Breast epithelium (tissue), 4 donors: Measurements from ENCODE around the gene RNF25. TPM values are rescaled to one million over a fixed set of nuclear protein-coding genes. Genes with fewer than 3 reads are reported as not detected.
"Not testable (repeated sequence)": the region's sequence is repeated elsewhere in the genome, so short reads cannot be mapped to it uniquely, and the experiment has no call there.

ENCODE experiments used
- DNase-seq, 2 donors: peaks; one replicate each; pipeline ENCODE4 v3.0.0-alpha.2; 2019; ENCODE audit warnings: low spot score in 2 of 2
- H3K27ac ChIP-seq, 2 donors: fragments of 200-600 bp; sonication (generic) in 1 of 2; one replicate each; pipeline ENCODE4 v1.5.1; 2016 to 2019; ENCODE audit warnings: mild to moderate bottlenecking in 1 of 2
- H3K27me3 ChIP-seq, 2 donors: fragments of 200-600 bp; sonication (generic) in 1 of 2; one replicate each; pipeline versions ENCODE4 v1.5.1 to v1.6.0; 2017 to 2019; ENCODE audit warnings: control low read depth in 1 of 2, mild to moderate bottlenecking in 1 of 2
- H3K36me3 ChIP-seq: fragments of 200-600 bp; one replicate; pipeline ENCODE4 v1.5.1; 2019
- H3K4me1 ChIP-seq, 2 donors: fragments of 200-600 bp; sonication (generic); one replicate each; pipeline ENCODE4 v1.5.1; 2016 to 2019; ENCODE audit warnings: control low read depth in 1 of 2
- H3K4me3 ChIP-seq, 3 donors: fragments of 200-600 bp; sonication (generic); 1 replicate in 2 of 3; 2 replicates in 1 of 3; pipeline ENCODE4 v1.5.1; 2016 to 2019; ENCODE audit warnings: mild to moderate bottlenecking in 3 of 3, moderate library complexity in 2 of 3
- H3K9me3 ChIP-seq, 2 donors: fragments of 200-600 bp; sonication (generic) in 1 of 2; one replicate each; pipeline ENCODE4 v1.5.1; 2016 to 2019; ENCODE audit warnings: control low read depth in 1 of 2
- CTCF ChIP-seq, 3 donors: fragments of 450-650 bp; IDR thresholded peaks; one replicate each; pipeline ENCODE4 v1.5.1; 2016 to 2017; ENCODE audit warnings: antibody characterized with exemption in 3 of 3, mild to moderate bottlenecking in 3 of 3, moderate library complexity in 3 of 3
- POLR2A ChIP-seq: fragments of 450-650 bp; IDR thresholded peaks from one replicate; pipeline ENCODE4 v1.6.1; 2016; ENCODE audit warnings: antibody characterized with exemption, mild to moderate bottlenecking, moderate library complexity
- POLR2AphosphoS5 ChIP-seq, 3 donors: sonication (generic); formaldehyde crosslinking; IDR thresholded peaks; one replicate each; pipeline ENCODE4 v1.6.1; 2017; ENCODE audit warnings: antibody characterized with exemption in 3 of 3
- intact Hi-C: fragments of 100-400 bp; cut with DNase I; formaldehyde crosslinking; loops from one replicate; pipeline ENCODE4 v1.15.1; 2023; ENCODE audit warnings: low total_unique reads
- total RNA-seq, 3 donors: library from RNA; depleted of rRNA; stranded (reverse); fragments of >200 nt; gene quantifications; one replicate each; pipeline ENCODE4 v1.1.0, GENCODE V29; 2016

RNF25 gene
- total RNA-seq, 3 donors from 2014 or later = 22.7 to 25.9 (median 23.0) TPM

GRCh38 chr2:218701806-218702205, 30.0 kb upstream of the RNF25 start:
- no peaks in the 10 kb centered on the region for H3K36me3 ChIP-seq
- TF ChIP-seq POLR2A = no peak
- TF ChIP-seq CTCF (IDR thresholded peaks at IDR 0.05) = no peak
- no peak for TF ChIP-seq POLR2AphosphoS5 (IDR thresholded peaks at IDR 0.05)

GRCh38 chr2:218698885-218699284, 27.1 kb upstream of the RNF25 start:
- Histone ChIP-seq H3K36me3 (no peaks in the 10 kb centered on the region), H3K9me3 (no peaks in the 10 kb centered on the region), H3K27me3 (no peaks in the 10 kb centered on the region), H3K4me3 (no peak overlapping the region), H3K4me1 (no peaks in the 10 kb centered on the region), H3K27ac (no peak overlapping the region)
- intact Hi-C loops = no loop called here
- TF ChIP-seq CTCF (IDR thresholded peaks at IDR 0.05) = no peak
- no peak for TF ChIP-seq POLR2AphosphoS5 (IDR thresholded peaks at IDR 0.05)
- no peak for TF ChIP-seq POLR2A
- DNase-seq = no peak

More at GRCh38 chr2:218701806-218702205, 30.0 kb upstream of the RNF25 start:
- no peak overlapping the region for H3K4me3 ChIP-seq
- peak in 1 of 2 donors; percentile 82 for DNase-seq
- no peaks in the 10 kb centered on the region for H3K9me3 ChIP-seq
- peak overlapping the region; percentile 7 to 78 for H3K27ac ChIP-seq
- intact Hi-C loops = loop anchor here (10.0 kb wide), 1 partner anchor 153 kb away; the partner anchor contains the start of gene WNT6
- H3K4me1 ChIP-seq = no peaks in the 10 kb centered on the region
- no peaks in the 10 kb centered on the region for H3K27me3 ChIP-seq

GRCh38 chr2:218694405-218695145, 22.8 kb upstream of the RNF25 start:
- TF ChIP-seq POLR2AphosphoS5 (IDR thresholded peaks at IDR 0.05) = no peak
- TF ChIP-seq POLR2A = no peak
- TF ChIP-seq CTCF (IDR thresholded peaks at IDR 0.05) = no peak
- H3K27me3 ChIP-seq = no peaks in the 10 kb centered on the region
- no peaks in the 10 kb centered on the region for H3K4me1 ChIP-seq
- no peaks in the 10 kb centered on the region for H3K36me3 ChIP-seq
- no peak for DNase-seq
- H3K9me3 ChIP-seq = no peaks in the 10 kb centered on the region
- intact Hi-C loops = no loop called here
- no peak overlapping the region for H3K4me3 ChIP-seq
- H3K27ac ChIP-seq = no peak overlapping the region

GRCh38 chr2:218691234-218691633, 19.4 kb upstream of the RNF25 start:
- no peak overlapping the region for H3K4me3 ChIP-seq
- H3K36me3 ChIP-seq = no peaks in the 10 kb centered on the region
- TF ChIP-seq POLR2A (no peak), POLR2AphosphoS5 (IDR thresholded peaks at IDR 0.05) (no peak), CTCF (IDR thresholded peaks at IDR 0.05) (no peak)
- H3K9me3 ChIP-seq = no peaks in the 10 kb centered on the region
- intact Hi-C loops = no loop called here
- H3K4me1 ChIP-seq = no peaks in the 10 kb centered on the region
- no peaks in the 10 kb centered on the region for H3K27me3 ChIP-seq
- DNase-seq = no peak
- no peak overlapping the region for H3K27ac ChIP-seq

GRCh38 chr2:218687400-218688060, 15.7 kb upstream of the RNF25 start:
- intact Hi-C loops, H3K27ac ChIP-seq, H3K27me3 ChIP-seq, H3K36me3 ChIP-seq, H3K4me3 ChIP-seq, H3K4me1 ChIP-seq, H3K9me3 ChIP-seq: not testable (repeated sequence)
- TF ChIP-seq CTCF (IDR thresholded peaks at IDR 0.05) (peak; percentile 56 to 78 (median 72)), POLR2AphosphoS5 (IDR thresholded peaks at IDR 0.05) (peak in 1 of 3 donors; percentile 18)
- DNase-seq = peak in 1 of 2 donors; percentile 51
